ENCODE data around the gene HDAC4. TPM values are rescaled to one million over a fixed set of nuclear protein-coding genes. Genes with fewer than 3 reads are reported as not detected.

Gene HDAC4
- total and polyA plus RNA-seq, 2 of the 8 experiments (the other 6 are each of a cell fraction or from before 2014, with no cell fraction given), result 15.4 to 31.5 TPM

- Histone ChIP-seq H3K23ac (ENCODE audit: insufficient read length) (no peak overlapping the region), H2BK15ac (ENCODE audit: low read length) (no peak overlapping the region), H4K8ac (ENCODE audit: extremely low read depth, insufficient read depth, low read length) (0 out of 2 replicates have a peak overlapping the region, but pooled peaks have one; percentile 45), H2BK120ac (replicated peaks; ENCODE audit: low read depth, low read length) (no peak overlapping the region), H3K18ac (ENCODE audit: extremely low read depth, low read length) (no peak overlapping the region; the same call in 1 of the 2 replicates), H3K79me2 (ENCODE audit: control insufficient read depth in 1 of 2, insufficient read depth in 2 of 2, low read length in 2 of 2) (peaks cover 0 to 95% of the 10 kb centered on the region in 2 experiments; a peak in 2 of 4 replicates), H3K27me3 (replicated peaks in 1 of 4; ENCODE audit: control insufficient read depth in 3 of 4, extremely low read depth in 1 of 4, insufficient read depth in 3 of 4, low read length in 3 of 4) (no peaks in the 10 kb centered on the region), H3K14ac (ENCODE audit: insufficient read length) (no peak overlapping the region), H2BK5ac (ENCODE audit: low read depth, low read length) (peak overlapping the region; percentile 81), H3K4me1 (replicated peaks in 1 of 4; ENCODE audit: control insufficient read depth in 3 of 4, insufficient read depth in 4 of 4, low read length in 3 of 4) (peaks cover 0 to 22% (median 13%) of the 10 kb centered on the region in 4 experiments; a peak in 5 of 7 replicates), H4K20me1 (replicated peaks in 1 of 2; ENCODE audit: control insufficient read depth in 1 of 2, insufficient read depth in 2 of 2, low read length in 2 of 2) (peaks cover 4 to 24% of the 10 kb centered on the region in 2 experiments), H3K27ac (ENCODE audit: low read depth, low read length) (no peak overlapping the region), H4K91ac (replicated peaks; ENCODE audit: insufficient read length, low read length) (no peak overlapping the region), H3K56ac (replicated peaks; ENCODE audit: insufficient read length, low read depth, low read length) (no peak overlapping the region), H2AFZ (ENCODE audit: low read length) (no peak overlapping the region), H4K5ac (ENCODE audit: insufficient read length, low read depth, low read length) (no peak overlapping the region), H3K4me2 (ENCODE audit: insufficient read depth in 1 of 2, low read depth in 2 of 2, low read length in 2 of 2) (no peak overlapping the region), H2BK20ac (ENCODE audit: low read length) (no peak overlapping the region), H2AK5ac (ENCODE audit: low read depth, low read length) (peak overlapping the region; percentile 86; the same call in 1 of the 2 replicates), H3K9me3 (ENCODE audit: insufficient read depth in 2 of 2, low read depth in 1 of 2, low read length in 1 of 2) (no peaks in the 10 kb centered on the region), H3K79me1 (ENCODE audit: low read depth, low read length) (peaks cover 23% of the 10 kb centered on the region), H3K9ac (replicated peaks in 1 of 4; ENCODE audit: extremely low read depth in 1 of 4, low read depth in 3 of 4, low read length in 3 of 4) (no peak overlapping the region), H2BK12ac (ENCODE audit: low read depth, low read length) (peak overlapping the region; percentile 68; the same call in 1 of the 2 replicates), H3K36me3 (ENCODE audit: control insufficient read depth in 2 of 4, insufficient read depth in 4 of 4, low read length in 3 of 4) (no peaks in the 10 kb centered on the region), H3K4me3 (ENCODE audit: extremely low read depth in 1 of 4, insufficient read depth in 2 of 4, low read depth in 3 of 4, low read length in 4 of 4) (no peak overlapping the region), H3K23me2 (ENCODE audit: low read depth, low read length) (no peaks in the 10 kb centered on the region; the same call in 1 of the 2 replicates), H3K4ac (replicated peaks; ENCODE audit: insufficient read length, low read depth, low read length) (no peak overlapping the region)
- whole genome bisulfite sequencing, 2 experiments (ENCODE audit: extremely low coverage in 1 of 2, insufficient coverage in 1 of 2, insufficient read length in 1 of 2, insufficient replicate concordance in 2 of 2, low coverage in 1 of 2, low lambda C conversion rate in 2 of 2, missing lambda C conversion rate in 1 of 2), result 89% methylated on average over 24 of the region's 28 CpGs; no CpG with 5 or more reads in 1 of the 2 experiments
- DNase-seq (ENCODE audit: low read depth in 1 of 2, low spot score in 2 of 2) (no peak), FAIRE-seq (no peak)
- POLR2A ChIA-PET (ENCODE audit: partially characterized antibody), result interaction anchor here (0.8 to 1.6 kb wide), 5 partner anchors 10 to 137 kb away, joined by 3 to 8 read pairs (median 3); partner anchors contain the start of gene HDAC4
- CTCF ChIA-PET (ENCODE audit: partially characterized antibody), result interaction anchor here (0.6 to 2.3 kb wide), 6 partner anchors 10 to 195 kb away, joined by 3 to 7 read pairs (median 3); no protein-coding TSS in a partner anchor
- no peak for TF ChIP-seq SAP30 (IDR thresholded peaks at IDR 0.05; ENCODE audit: insufficient read depth, insufficient replicate concordance, low read length)
- TF ChIP-seq KDM4A (IDR thresholded peaks at IDR 0.05; ENCODE audit: low read depth, low read length, severe bottlenecking), result no peak
- TF ChIP-seq, protein P1, sequence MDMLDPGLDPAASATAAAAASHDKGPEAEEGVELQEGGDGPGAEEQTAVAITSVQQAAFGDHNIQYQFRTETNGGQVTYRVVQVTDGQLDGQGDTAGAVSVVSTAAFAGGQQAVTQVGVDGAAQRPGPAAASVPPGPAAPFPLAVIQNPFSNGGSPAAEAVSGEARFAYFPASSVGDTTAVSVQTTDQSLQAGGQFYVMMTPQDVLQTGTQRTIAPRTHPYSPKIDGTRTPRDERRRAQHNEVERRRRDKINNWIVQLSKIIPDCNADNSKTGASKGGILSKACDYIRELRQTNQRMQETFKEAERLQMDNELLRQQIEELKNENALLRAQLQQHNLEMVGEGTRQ (IDR thresholded peaks at IDR 0.05; ENCODE audit: low read length), result no peak
- TF ChIP-seq SP1 (IDR thresholded peaks at IDR 0.05; ENCODE audit: low read depth, low read length), result no peak
- TF ChIP-seq CTCF (IDR thresholded peaks at IDR 0.05; ENCODE audit: control extremely low read depth in 1 of 3, insufficient read depth in 1 of 3, low read depth in 1 of 3, low read length in 3 of 3), result no peak
- no peak for TF ChIP-seq NRF1 (IDR thresholded peaks at IDR 0.05; ENCODE audit: low read depth, low read length)
Observed at GRCh38 chr2:239263669-239264491, 136.9 kb downstream of the HDAC4 start.

Data from H1 (cell line).